SK-N-MC (cell line): ENCODE results near the gene MSL3B.
"Not testable (repeated sequence)": the region's sequence is repeated elsewhere in the genome, so short reads cannot be mapped to it uniquely, and the experiment has no call there.

Experiments
- DNase-seq: peaks from one replicate; pipeline ENCODE4 v3.0.0-alpha.2; 2011; ENCODE audit warnings: low read depth, low spot score
- H3K27ac ChIP-seq: fragments of 200-600 bp; sonication (generic); 2 replicates; pipeline ENCODE4 v1.5.1; 2016; ENCODE audit warnings: mixed run types
- H3K36me3 ChIP-seq: fragments of 200-600 bp; sonication (generic); 2 replicates; pipeline ENCODE4 v1.6.1; 2017; ENCODE audit warnings: antibody characterized with exemption, low read length, mixed read lengths; ENCODE audit not compliant: insufficient read depth
- H3K4me3 ChIP-seq: fragments of 200-600 bp; sonication (generic); 2 replicates; pipeline ENCODE4 v1.5.1; 2016
- H3K9ac ChIP-seq: fragments of 200-600 bp; sonication (generic); 2 replicates; pipeline ENCODE4 v1.8.0; 2017; ENCODE audit warnings: mixed run types, mixed read lengths; ENCODE audit not compliant: insufficient read length
- H3K9me3 ChIP-seq: fragments of 200-600 bp; sonication (generic); 2 replicates; pipeline ENCODE4 v1.6.1; 2017; ENCODE audit warnings: low read depth, mild to moderate bottlenecking, antibody characterized with exemption, low read length, moderate library complexity, mixed read lengths
- EZH2 ChIP-seq: fragments of 200-600 bp; sonication (generic); IDR thresholded peaks from one replicate; pipeline ENCODE4 v1.6.1; 2017; ENCODE audit warnings: antibody characterized with exemption
- FOXP2 ChIP-seq: optimal IDR thresholded peaks from 2 replicates; pipeline ENCODE3; 2011; ENCODE audit warnings: mild to moderate bottlenecking, moderate library complexity; ENCODE audit not compliant: insufficient read depth; ENCODE audit errors: extremely low read length, control extremely low read depth
- POLR2AphosphoS5 ChIP-seq: IDR thresholded peaks from 2 replicates; pipeline ENCODE4 v1.6.1; 2012; ENCODE audit warnings: mild to moderate bottlenecking, low read depth, low read length, borderline replicate concordance

Gene MSL3B

GRCh38 chr2:233867993-233868532 lies at the start of gene MSL3B:
TSS of gene MSL3B (minus strand) at chr2:233868386.
- no peak within 1 kb of the TSS for H3K9ac ChIP-seq
- peaks cover 4% of the 10 kb centered on the region; the same call in 1 of the 2 replicates for H3K9me3 ChIP-seq
- no peak within 1 kb of the TSS for H3K4me3 ChIP-seq
- TF ChIP-seq POLR2AphosphoS5 (no peak), FOXP2 (no peak), EZH2 (no peak)
- no peak within 1 kb of the TSS for H3K27ac ChIP-seq
- no peak for DNase-seq
- H3K36me3 ChIP-seq, result no peaks in the 10 kb centered on the region

GRCh38 chr2:233917116-233917515 lies 48.9 kb upstream of the MSL3B start, which contains the start of gene TRPM8:
TSS of gene TRPM8 (plus strand) at chr2:233917373. CDS start at chr2:233926538, 9,165 bp downstream.
- no peak for DNase-seq
- H3K4me3 ChIP-seq, result peak within 1 kb of the TSS; percentile 72
- peak within 1 kb of the TSS; percentile 62 for H3K27ac ChIP-seq
- H3K9me3 ChIP-seq, result no peaks in the 10 kb centered on the region
- TF ChIP-seq EZH2, result no peak
- H3K36me3 ChIP-seq, result no peaks in the 10 kb centered on the region
- H3K9ac ChIP-seq, result peak within 1 kb of the TSS; percentile 61

GRCh38 chr2:233915128-233915527 lies 46.9 kb upstream of the MSL3B start:
- H3K9me3 ChIP-seq, result no peaks in the 10 kb centered on the region
- H3K27ac ChIP-seq, result no peak overlapping the region
- TF ChIP-seq FOXP2 (no peak), EZH2 (no peak), POLR2AphosphoS5 (no peak)
- no peak for DNase-seq
- no peaks in the 10 kb centered on the region for H3K36me3 ChIP-seq
- H3K9ac ChIP-seq, result no peak overlapping the region
- H3K4me3 ChIP-seq, result no peak overlapping the region

- no peak overlapping the region for H3K9ac ChIP-seq
- H3K9me3 ChIP-seq, result no peaks in the 10 kb centered on the region
- no peak for DNase-seq
- no peak for TF ChIP-seq POLR2AphosphoS5
- no peak for TF ChIP-seq EZH2
- no peak for TF ChIP-seq FOXP2
- no peaks in the 10 kb centered on the region for H3K36me3 ChIP-seq
- H3K27ac ChIP-seq, result no peak overlapping the region
- no peak overlapping the region for H3K4me3 ChIP-seq
Measured at GRCh38 chr2:233912691-233913423, 44.7 kb upstream of the MSL3B start.

GRCh38 chr2:233907627-233908026 lies 39.4 kb upstream of the MSL3B start:
- Histone ChIP-seq H3K4me3 (no peak overlapping the region), H3K9ac (no peak overlapping the region), H3K27ac (no peak overlapping the region), H3K36me3 (no peaks in the 10 kb centered on the region), H3K9me3 (no peaks in the 10 kb centered on the region)
- TF ChIP-seq FOXP2 (no peak), POLR2AphosphoS5 (no peak), EZH2 (no peak)
- DNase-seq, result no peak

- Histone ChIP-seq H3K27ac (no peak overlapping the region), H3K9ac (no peak overlapping the region), H3K9me3 (no peaks in the 10 kb centered on the region), H3K36me3 (no peaks in the 10 kb centered on the region), H3K4me3 (no peak overlapping the region)
- TF ChIP-seq FOXP2, result no peak
- no peak for DNase-seq
Measured at GRCh38 chr2:233905945-233906344, 37.8 kb upstream of the MSL3B start.

- Histone ChIP-seq H3K27ac (no peak overlapping the region), H3K4me3 (no peak overlapping the region), H3K9ac (no peak overlapping the region), H3K36me3 (no peaks in the 10 kb centered on the region), H3K9me3 (no peaks in the 10 kb centered on the region)
- TF ChIP-seq FOXP2 (no peak), EZH2 (no peak), POLR2AphosphoS5 (no peak)
- DNase-seq, result no peak
Measured at GRCh38 chr2:233901884-233902283, 33.7 kb upstream of the MSL3B start.

GRCh38 chr2:233901367-233901766 lies 33.2 kb upstream of the MSL3B start:
- Histone ChIP-seq H3K9me3 (no peaks in the 10 kb centered on the region), H3K36me3 (no peaks in the 10 kb centered on the region), H3K4me3 (no peak overlapping the region), H3K27ac (no peak overlapping the region), H3K9ac (no peak overlapping the region)
- TF ChIP-seq EZH2 (no peak), POLR2AphosphoS5 (no peak), FOXP2 (no peak)
- DNase-seq, result no peak

- not testable (repeated sequence) for H3K9ac ChIP-seq, H3K9me3 ChIP-seq, DNase-seq, H3K4me3 ChIP-seq, H3K27ac ChIP-seq, H3K36me3 ChIP-seq
Measured at GRCh38 chr2:233896253-233896652, 28.1 kb upstream of the MSL3B start.
